Ureter (tissue), 1 donor: ENCODE data around the gene KRT15. TPM values are rescaled to one million over a fixed set of nuclear protein-coding genes. Genes with fewer than 3 reads are reported as not detected.
A peak's percentile ranks its signal among the peaks of the same experiment; 100 is the strongest.

ENCODE experiments used
- DNase-seq: peaks from one replicate; pipeline ENCODE4 v3.0.0-alpha.2; 2020; ENCODE audit warnings: low spot score
- total RNA-seq: library from RNA; stranded (reverse); gene quantifications from one replicate; pipeline ENCODE4 v1.2.4, GENCODE V29; 2023
- donor health status: DM: yes; HTN: yes; CAD: no.

The KRT15 gene
- total RNA-seq, 1 donor from 2014 or later = 147 TPM

DNA sequence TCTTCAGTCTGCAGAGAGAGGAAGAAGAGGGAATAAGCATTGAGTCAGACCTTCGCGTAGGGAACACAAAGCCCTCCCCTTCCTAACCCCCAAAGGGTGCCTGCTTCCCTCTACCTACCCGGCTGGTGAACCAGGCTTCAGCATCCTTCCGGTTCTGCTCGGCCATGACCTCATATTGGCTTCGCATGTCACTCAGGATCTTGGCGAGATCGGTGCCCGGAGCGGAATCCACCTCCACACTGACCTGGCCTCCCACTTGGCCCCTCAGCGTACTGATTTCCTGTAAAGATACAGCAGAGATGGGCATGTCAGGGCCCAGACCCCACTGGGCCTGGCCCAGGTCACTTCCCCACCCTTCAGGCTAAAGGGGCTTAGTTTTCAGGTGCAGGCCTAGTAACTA, 5.6 kb upstream of the KRT15 start:
- DNase-seq = no peak

DNA sequence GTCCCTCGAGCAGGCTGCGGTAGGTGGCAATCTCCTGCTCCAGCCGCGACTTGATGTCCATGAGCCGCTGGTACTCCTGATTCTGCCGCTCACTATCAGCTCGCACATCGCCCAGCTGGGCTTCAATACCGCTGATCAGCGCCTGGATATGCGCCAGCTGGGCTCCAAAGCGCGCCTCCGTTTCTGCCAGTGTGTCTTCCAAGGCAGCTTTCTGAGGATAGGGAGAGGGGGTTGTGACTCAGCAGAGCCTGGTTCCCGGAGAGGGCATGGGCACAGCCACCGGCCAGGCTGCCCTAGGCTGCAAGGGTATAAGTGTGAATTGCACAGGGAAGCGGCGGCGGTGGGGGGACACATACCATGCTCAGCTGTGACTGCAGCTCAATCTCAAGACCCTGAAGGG, 5.1 kb upstream of the KRT15 start:
- DNase-seq = no peak

DNA sequence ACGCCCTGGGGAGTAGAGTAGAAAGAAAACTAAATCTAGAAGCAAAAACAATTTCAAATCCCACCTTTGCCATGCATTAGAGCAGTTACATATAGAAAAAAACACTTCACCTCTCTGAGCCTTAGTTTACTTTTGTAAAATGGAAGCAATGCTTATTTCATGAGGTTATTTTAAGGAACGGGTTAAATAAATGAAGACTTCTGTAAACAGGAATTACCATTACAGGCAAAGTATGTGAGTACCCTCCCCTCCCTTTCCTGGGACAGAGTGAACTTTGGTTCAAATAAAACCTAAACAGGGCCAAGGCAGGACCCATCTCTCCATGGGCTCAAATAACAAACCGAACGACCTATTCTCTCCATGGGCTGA, 4.5 kb upstream of the KRT15 start:
- DNase-seq = no peak

DNA sequence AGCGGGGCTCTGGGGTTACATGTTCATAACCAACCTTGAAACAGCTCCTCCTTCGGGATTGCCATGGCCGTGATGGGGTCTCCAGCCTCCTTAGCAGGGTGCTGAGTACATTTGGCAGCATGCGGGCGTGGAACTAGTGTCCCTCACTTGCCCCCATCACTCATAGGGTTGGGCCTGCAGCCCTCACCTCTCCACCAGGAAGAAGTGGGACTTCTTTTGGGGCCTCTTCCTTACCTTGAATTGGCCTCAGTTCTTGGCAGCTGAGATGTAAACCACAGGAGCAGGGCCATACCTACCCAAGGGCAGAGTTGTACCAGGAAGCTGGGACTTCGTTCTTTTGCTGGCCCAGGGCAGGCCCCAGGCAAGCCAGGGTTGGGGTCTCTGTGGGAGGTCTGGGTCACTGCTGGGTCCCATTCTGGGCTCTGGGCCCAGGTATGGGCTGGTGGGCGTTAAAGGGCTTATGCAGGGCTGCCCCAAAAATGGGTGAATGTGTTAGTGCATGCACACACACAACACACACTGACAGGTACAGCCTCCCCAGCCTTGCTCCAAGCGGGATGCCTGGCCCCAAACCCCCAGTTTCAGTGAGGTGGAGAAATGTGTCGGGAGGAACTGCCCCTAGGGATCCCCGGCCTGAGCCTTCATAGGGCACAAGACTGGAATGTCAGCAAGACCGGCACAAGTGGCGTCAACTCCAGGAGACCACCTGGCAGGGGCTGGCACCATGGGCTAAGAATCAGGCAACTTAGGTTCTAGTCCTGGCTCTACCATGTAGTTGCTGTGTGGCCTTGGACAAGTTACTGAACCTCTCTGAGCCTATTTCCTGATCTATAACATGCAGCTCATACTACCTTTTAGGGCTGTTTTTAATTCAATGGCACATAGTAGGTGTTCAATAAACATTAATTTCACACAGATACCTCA, 3.9 kb upstream of the KRT15 start:
- DNase-seq = no peak

DNA sequence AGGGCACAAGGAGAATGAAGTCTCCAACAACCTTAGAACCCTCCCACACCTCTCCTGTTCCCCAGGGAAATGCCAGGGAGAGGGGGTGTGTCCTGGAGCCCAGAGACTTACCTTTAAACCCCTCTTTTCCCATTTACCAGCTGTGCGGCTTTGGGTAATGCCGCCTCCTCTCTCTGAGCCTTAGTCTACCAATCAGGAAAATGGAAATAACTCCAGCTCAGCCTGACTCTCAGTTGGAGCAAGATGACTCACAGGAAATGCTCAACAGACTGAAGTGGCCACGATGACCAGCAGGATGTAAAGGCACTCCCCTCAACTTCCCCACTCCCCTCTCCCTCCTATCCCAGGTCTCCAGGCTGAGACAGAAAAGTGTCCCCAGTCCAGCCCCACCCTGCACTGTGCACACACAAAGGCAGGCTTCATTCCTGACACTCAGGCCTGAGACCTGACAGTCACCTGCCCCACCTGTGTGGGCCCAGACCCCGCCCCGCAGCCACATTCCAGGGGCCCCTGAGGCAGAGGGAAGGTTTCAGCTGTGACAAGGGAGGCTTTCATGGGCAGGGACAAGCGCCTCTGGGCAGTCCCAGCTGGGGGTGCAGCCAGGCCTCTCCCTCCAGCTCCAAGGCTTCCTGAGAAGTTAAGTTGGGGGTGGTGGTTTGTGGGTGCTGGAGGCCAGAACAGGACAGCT, 3.0 kb upstream of the KRT15 start:
- peak; percentile 86 for DNase-seq

DNA sequence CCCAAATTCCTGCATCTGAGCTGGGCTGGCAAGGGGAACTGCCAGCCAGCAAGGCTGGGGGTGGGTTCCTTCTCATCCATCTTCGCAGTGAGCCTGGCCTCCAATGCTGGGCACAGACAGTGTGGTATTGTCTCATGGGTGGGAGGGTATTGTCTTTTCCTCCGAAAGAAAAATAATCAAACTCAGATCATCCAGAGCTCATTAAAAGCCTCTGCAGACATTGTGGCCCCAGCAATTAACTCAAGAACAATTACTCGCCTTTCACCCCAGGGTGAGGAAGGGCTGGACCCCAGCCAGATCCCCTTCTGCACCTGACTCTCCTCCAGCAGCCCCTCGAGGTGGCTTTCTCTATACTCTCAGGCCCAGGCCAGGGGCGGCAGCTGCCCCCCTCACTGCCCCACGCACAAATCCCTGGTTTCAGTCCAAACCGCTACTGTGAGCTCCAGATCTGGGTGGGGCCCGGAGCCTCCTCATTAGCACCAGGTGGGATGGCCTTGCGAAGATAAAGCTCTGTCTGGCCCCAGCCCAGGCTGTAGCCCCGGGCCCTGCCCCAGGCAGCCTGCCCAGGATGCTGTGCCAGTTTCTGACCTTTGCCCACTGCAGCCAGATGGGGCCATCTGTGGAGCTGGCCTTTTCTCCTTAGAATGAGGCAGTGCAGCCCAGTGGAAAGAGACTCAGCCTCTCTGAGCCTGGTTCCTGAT, 2.3 kb upstream of the KRT15 start:
- no peak for DNase-seq

DNA sequence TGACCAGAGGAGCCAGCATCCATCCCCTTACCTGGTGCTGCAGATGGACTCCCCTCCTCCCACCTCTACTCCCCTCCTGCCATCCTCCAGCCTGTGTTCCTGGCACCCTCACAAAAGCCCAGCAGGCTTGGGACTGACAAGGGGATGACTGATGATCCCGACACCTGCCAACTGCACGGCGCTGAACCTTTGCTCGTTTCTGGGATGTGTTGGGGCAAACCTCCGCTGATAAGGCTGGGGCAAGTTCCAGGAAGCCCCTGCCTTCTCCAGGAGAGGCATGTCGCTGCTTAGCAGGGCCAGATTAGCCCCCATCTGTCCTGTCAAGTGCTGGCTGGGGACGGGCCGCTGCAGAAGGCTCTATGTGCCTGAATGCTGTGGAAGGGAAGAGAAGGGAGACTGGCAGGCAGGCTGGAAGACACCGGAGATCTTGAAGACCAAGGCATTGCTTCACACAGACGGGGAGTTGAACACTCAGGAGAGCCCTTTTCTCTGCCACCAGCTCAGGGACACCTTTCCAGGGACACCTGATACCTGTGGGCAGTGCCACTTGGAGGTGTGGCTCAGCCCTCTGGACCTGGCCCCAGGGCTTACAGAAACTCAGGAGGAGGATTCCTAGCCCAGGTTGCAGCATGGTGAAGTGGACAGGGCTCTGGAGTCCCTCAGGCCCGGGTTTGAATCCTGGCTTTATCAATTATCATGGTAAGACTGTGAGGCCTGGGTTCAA, 973 bp upstream of the KRT15 start:
- peak; percentile 74 for DNase-seq

DNA sequence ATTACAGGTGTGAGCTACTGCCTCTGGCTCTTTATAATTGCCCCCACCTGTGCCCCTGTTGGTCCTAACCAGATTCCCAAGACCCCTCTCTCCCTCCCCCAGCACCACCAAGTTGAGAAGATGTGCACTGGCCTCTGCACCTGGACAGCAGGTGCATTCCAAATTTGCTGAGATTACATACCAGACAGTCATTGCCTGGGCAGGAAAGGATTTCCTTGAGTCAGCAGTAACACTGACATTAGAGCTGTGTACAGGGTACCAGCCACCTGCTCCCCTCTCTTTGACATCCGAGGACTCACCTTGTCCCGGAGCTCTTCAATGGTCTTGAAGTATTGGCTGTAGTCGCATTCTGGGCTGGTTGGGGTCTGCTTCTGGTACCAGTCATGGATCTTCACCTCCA, 659 bp downstream of the KRT15 start:
- DNase-seq = no peak

DNA sequence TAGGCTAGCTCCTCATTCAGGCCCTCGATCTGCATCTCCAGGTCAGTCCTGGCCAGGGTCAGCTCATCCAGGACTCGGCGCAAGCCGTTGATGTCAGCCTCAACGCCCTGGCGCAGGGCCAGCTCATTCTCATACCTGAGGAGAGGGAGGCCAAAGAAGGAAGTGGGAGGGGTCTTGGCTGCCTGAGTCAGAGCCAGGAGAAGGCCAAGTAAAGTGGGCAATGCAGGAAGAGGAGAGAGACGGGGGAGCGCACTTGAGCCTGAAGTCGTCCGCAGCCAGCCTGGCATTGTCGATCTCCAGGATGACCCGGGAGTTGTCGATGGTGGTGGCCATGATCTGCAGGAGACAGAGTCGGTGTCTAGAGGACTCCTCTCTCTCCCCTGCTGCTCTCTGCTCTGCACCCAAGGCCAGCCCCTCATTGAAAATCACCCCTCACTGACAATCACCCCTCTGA, 1.8 kb downstream of the KRT15 start:
- DNase-seq = no peak

DNA sequence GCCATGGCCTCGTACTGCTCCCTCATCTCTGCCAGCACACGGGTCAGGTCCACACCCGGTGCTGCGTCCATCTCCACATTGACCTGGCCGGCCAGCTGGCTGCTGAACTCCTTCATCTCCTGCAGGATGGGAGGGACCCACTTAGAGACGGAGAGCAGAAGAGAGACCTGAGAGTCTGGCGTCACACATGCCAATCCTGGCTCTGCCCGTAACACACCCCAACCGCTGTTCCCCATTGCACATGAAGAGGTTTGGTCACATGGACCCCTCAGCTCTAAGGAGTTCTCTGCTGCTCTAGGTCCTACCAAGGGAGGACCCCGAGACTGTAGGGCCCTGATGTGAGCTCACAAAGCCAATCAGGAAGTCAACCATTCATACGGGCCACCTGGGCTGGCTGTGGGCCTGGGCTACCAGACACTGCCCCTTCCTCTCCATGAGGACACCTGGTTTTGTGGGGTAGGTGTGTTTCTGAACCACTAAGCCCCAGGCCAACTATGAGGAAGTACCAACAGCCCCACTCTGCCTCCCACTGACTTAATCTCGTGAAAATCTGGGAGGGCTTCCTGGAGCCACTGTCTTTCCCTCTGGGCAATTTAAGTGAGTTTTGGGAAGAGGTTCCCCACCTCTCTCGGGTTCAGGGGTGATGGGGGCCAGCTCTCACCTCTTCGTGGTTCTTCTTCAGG, 2.4 kb downstream of the KRT15 start:
- DNase-seq = no peak

DNA sequence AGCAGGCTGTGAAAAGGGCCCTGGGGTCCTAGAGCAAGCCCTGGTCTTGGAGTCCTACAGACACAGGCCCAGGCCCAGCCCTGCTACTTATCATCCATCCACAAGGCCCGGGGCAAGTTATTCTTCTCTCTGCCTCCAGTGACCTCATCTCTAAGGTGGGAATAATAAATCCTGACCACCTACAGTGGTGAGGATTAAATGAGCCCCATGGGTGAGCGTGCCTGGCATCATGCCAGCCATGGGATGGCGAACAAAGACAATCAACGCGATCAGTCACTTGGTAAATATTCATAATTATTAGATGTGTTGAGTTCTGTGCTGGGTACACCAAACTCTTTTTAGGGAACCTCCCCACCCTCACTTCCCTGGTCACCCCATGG, 5.5 kb downstream of the KRT15 start:
- no peak for DNase-seq

DNA sequence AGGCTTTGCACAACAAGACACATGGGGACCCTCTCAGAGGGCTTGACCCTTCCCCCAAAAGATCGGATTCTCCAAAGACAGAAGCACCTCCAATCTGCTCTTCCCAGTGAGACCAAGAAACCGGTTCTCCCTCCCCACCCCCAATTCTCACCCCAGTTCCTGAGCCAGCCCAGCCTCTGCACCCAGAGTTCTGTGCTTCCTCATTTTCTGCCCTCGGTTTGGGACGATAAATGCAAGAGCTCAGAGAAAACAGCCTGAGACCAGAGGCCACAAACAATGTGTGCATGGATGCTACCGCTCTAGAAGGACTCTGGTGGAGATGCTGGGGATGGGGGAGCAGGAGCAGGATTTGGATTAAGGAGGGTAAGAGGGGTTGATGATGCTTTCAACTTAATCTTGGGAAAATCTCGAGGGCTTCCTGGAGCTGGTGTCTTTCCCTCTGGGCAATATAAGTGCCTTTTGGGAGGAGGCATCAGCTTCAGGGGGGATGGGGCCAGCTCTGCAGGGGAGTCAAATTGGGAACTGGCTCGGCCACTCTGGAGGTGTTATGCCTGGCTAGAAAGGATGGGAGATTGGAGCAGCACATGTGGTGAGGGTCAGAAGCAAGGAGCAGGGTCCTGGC, 6.0 kb downstream of the KRT15 start:
- DNase-seq = no peak

DNA sequence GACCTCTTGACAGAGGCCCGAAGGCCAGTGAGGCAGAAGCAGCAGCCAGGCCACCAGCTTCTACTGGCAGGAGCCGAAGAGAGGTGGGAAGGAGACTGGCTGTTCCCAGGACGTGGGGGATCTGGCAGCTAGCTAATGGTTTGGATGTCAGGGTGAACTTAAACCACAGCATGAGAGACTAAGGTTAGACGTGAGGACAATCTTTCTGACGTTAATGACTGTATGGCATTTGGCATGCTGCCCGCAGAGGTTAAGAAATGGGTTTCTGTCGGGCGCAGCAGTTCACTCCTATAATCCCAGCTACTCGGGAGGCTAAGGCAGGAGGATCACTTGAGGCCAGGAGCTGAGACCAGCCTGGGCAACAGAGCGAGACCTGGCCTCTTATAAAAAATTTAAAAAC, 7.0 kb downstream of the KRT15 start:
- no peak for DNase-seq

DNA sequence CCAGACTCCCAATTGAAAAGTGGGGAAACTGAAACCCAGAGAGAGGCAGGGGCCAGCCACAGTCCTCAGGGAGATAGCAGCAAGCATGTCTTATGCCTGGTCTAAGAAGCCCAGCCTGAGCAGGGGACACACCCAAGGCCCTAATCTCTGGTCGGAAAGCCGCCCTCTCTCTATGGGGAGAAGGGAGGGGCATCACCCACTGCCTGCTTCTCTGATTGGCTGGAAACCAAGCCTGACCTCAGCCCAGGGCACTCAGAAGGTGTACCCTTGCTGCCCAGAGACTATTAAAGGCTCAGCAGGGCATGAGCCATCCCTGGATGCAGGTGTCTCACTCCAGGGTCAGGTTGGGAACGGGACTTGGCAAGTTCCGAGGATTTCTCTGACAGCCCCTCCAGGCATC, 7.6 kb downstream of the KRT15 start:
- no peak for DNase-seq

DNA sequence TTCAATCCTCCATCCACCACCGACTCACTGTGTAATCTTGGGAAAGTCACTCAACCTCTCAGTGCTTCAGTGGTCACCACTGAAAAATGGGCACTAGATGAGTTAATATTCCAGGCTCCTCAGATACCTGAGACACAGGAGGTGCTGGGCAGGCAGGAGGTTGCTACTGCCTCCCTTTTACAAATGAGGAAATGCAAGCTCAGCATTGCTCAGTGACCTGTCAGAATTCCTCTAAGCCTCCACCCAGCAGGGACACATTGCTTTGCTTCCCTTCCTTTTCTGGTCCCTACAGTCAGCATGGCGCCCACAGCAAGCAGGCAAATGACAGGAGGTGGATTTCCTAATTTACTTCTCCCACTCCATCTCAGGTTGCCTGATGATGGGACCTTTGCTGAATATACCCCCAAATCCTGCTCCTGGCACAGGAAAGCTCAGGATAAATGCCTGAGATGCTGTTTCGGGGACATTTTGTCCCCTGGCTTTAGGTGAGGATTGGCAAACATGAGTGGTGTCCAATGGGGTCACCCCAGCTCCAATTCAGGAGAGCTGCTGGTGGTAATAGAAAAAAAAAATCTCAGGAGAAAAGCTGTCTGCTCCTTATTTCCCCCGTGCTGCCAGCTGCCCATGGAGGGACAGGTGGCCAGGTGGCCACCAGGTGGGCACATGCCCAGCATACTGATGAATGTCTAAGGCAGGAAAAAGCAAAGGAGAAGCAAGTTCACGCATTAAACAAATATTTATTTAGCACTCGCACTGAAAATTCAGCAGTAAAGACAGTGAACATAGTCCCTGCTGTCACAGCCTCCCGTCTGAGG, 8.2 kb downstream of the KRT15 start:
- DNase-seq = no peak

DNA sequence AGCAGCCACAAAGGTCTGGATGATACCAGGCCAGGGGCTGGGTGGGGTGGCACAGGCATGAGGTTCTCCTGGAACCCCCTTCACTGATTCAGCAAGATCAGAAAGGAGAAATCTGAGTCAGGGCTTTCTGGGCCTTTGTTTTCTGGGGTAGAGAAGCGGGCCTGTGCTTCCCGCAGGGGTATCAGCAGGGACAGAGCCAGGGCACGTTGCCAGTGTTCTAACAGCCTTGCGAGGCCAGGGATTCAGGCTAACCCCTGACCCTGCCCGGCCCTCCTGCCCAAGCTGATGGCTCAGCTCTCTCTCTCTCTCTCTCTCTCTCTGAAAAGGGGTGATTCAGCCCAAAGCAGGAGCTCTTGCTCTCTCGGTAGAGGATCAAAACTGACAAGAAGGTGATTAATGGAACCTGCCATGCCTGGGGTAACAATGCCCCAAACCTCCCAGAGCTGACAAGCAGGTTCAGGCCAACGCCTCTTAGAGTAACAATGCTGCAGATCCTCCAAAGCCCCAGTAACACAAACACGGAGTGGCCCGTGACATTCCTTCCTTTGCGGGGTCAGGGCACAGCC, 11.3 kb downstream of the KRT15 start:
- no peak for DNase-seq

DNA sequence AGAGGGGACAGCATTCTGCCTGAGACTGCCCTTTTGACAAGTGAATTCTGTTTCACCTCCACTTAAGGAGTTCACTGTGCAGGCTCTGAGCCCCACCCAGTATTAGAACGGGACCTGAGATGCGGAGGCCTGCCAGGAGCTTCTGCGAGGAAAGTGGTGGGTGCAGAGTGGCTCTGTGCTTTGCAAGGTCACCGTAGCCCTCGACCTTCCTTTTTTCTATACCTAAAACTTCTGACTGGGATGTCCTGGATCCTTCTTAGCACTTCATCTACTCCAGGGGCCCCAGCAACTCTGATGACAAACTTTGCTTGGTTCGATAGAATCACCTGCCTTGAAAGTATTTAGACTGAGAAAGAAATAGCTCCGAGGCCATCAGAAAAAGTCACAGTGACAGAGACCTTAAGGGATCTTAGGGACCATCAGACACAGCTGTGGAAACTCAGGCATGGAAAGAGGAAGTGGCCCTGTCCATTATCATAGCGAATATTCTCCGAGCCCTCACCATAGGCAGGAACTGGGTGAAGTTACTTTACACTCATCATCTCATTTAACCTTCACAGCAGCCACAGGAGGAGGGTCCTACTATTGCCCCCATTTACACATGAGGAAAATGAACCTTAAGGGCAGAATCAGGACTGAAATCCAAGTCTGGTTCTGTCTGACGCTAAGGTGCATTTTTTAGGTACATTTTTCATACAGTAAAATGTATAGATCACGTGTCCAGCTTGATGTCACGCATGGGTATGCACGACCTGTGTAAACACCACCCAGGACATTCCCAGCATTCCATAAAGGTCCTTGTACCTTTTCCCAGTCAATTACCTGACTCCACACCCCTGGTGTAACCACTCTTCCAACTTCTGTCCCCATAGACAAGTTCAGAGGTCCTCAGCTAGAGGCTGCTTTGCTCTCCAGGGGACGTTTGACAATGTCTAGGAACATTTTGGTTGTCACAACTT, 12.6 kb downstream of the KRT15 start:
- DNase-seq = no peak

DNA sequence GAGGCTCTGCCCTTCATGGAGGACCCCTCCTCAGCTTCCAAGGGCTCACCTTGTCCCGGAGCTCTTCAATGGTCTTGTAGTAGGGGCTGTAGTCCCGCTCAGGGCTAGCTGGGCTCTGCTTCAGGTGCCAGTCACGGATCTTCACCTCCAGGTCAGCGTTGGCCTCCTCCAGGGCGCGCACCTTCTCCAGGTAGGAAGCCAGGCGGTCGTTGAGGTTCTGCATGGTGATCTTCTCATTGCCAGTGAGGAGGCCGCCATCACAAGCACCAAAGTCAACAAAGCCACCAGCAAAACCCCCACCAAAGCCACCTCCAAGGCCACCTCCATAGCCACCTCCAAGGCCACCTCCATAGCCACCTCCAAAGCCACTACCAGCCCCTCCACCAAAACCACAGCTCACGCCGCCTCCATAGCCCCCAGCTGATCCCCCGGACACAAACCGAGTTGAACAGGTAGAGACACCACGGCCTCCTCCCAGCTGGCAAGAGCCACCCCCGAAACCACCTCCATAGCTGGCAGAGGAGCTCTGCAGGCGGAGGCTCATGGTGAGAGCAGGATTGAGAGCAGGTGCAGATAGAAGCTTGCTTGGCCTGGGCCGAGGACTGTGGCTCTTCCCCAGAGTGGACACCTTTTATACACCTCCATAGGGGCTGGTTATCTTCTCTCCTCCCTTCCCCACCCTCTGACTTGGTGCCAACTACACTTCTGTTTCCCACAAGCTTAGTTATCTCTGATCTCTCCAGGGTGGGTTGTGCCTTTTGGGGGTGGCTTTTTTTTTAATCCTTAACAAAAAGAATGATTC, 13.5 kb downstream of the KRT15 start, which contains the start of gene KRT13:
Gene KRT13 (minus strand): TSS at position 606 of the 802 bp plus-strand sequence. CDS start 62 bp downstream, at position 544.
- peak; percentile 73 for DNase-seq
